Measurements from ENCODE around the gene PARP1.
"Not testable (repeated sequence)": the region's sequence is repeated elsewhere in the genome, so short reads cannot be mapped to it uniquely, and the experiment has no call there.

PARP1 gene

GRCh38 chr1:226428791-226429461, 21.0 kb upstream of the PARP1 start:
- DNase-seq = peak; percentile 99

GRCh38 chr1:226428348-226428747, 20.5 kb upstream of the PARP1 start:
- DNase-seq = peak; percentile 68

- DNase-seq = no peak
Measured at GRCh38 chr1:226427131-226427530, 19.2 kb upstream of the PARP1 start.

- DNase-seq = not testable (repeated sequence)
Measured at GRCh38 chr1:226426395-226426794, 18.5 kb upstream of the PARP1 start.

- peak; percentile 65 for DNase-seq
Measured at GRCh38 chr1:226425431-226426031, 17.6 kb upstream of the PARP1 start.

GRCh38 chr1:226425004-226425378, 17.1 kb upstream of the PARP1 start:
- no peak for DNase-seq

- DNase-seq = peak; percentile 93
Measured at GRCh38 chr1:226424221-226425003, 16.5 kb upstream of the PARP1 start.

- no peak for DNase-seq
Measured at GRCh38 chr1:226422478-226422877, 14.6 kb upstream of the PARP1 start.

- no peak for DNase-seq
Measured at GRCh38 chr1:226420897-226421296, 13.0 kb upstream of the PARP1 start.

GRCh38 chr1:226420328-226420727, 12.4 kb upstream of the PARP1 start:
- no peak for DNase-seq

- no peak for DNase-seq
Measured at GRCh38 chr1:226419284-226420029, 11.6 kb upstream of the PARP1 start.

- DNase-seq = no peak
Measured at GRCh38 chr1:226417830-226418546, 10.1 kb upstream of the PARP1 start.

- DNase-seq = no peak
Measured at GRCh38 chr1:226417350-226417749, 9.5 kb upstream of the PARP1 start.

GRCh38 chr1:226414098-226414698, 6.3 kb upstream of the PARP1 start:
- no peak for DNase-seq

GRCh38 chr1:226411619-226412018, 3.7 kb upstream of the PARP1 start:
- no peak for DNase-seq

GRCh38 chr1:226410958-226411357, 3.1 kb upstream of the PARP1 start:
- DNase-seq = no peak

- no peak for DNase-seq
Measured at GRCh38 chr1:226409392-226409791, 1.5 kb upstream of the PARP1 start.

GRCh38 chr1:226408285-226409184, 642 bp upstream of the PARP1 start:
- DNase-seq = no peak

GRCh38 chr1:226407199-226407496, 745 bp downstream of the PARP1 start:
- no peak for DNase-seq

GRCh38 chr1:226406401-226406881, 1.5 kb downstream of the PARP1 start:
- peak; percentile 49 for DNase-seq

- no peak for DNase-seq
Measured at GRCh38 chr1:226405411-226405988, 2.4 kb downstream of the PARP1 start.
